Adrenal gland (tissue), 12 donors: ENCODE results near the gene BPIFA3. TPM values are rescaled to one million over a fixed set of nuclear protein-coding genes. Genes with fewer than 3 reads are reported as not detected.
"Not testable (repeated sequence)": the region's sequence is repeated elsewhere in the genome, so short reads cannot be mapped to it uniquely, and the experiment has no call there.

Experiments used
- DNase-seq, 7 donors: peaks; one replicate each; pipeline ENCODE4 v3.0.0-alpha.2; 2019 to 2020
- H3K27ac ChIP-seq, 5 donors: fragments of 200-600 bp; sonication (generic) in 4 of 5; 1 replicate in 3 of 5; 2 replicates in 2 of 5; pipeline versions ENCODE4 v1.5.1 to v1.8.0; 2016 to 2020; ENCODE audit warnings: mild to moderate bottlenecking in 1 of 5
- H3K27me3 ChIP-seq: fragments of 200-600 bp; 2 replicates; pipeline ENCODE4 v1.8.0; 2021
- H3K36me3 ChIP-seq, 2 donors: fragments of 200-600 bp; replicated peaks in 1 of 2; 1 replicate in 1 of 2; 2 replicates in 1 of 2; pipeline versions ENCODE4 v1.5.1 to v1.8.0; 2018 to 2022
- H3K4me1 ChIP-seq, 2 donors: fragments of 200-600 bp; replicated peaks in 1 of 2; 1 replicate in 1 of 2; 2 replicates in 1 of 2; pipeline versions ENCODE4 v1.5.1 to v1.8.0; 2018 to 2021
- H3K4me3 ChIP-seq, 4 donors: fragments of 200-600 bp; sonication (generic) in 3 of 4; one replicate each; pipeline ENCODE4 v1.5.1; 2016 to 2018
- H3K9me3 ChIP-seq, 3 donors: fragments of 200-600 bp; sonication (generic) in 1 of 3; replicated peaks in 1 of 3; 1 replicate in 2 of 3; 2 replicates in 1 of 3; pipeline versions ENCODE4 v1.5.1 to v1.8.0; 2016 to 2021
- CTCF ChIP-seq, 6 experiments: fragments of 450-650 bp in 4 of 6; fragments of 200-600 bp in 2 of 6; sonication (generic) in 1 of 6; IDR thresholded peaks; 1 replicate in 5 of 6; 2 replicates in 1 of 6; pipeline versions ENCODE4 v1.5.1 to v1.8.0; 2016 to 2021; ENCODE audit warnings: antibody characterized with exemption in 6 of 6, mild to moderate bottlenecking in 2 of 6, moderate library complexity in 1 of 6
- POLR2A ChIP-seq, 2 donors: fragments of 450-650 bp; IDR thresholded peaks; one replicate each; pipeline ENCODE4 v1.6.1; 2017; ENCODE audit warnings: antibody characterized with exemption in 2 of 2, mild to moderate bottlenecking in 2 of 2, moderate library complexity in 1 of 2
- WGBS, 4 donors: extraction: QIAGEN DNeasy Blood & Tissue Kit in 2 of 4; methylation state at CpG; one replicate each; pipeline versions ENCODE4 v1.1.5 to v1.1.7; 2013 to 2017; 5-methylcytosine and 5-hydroxymethylcytosine counted together
- intact Hi-C, 2 donors: fragments of 100-400 bp; cut with DNase I; formaldehyde crosslinking; loops; one replicate each; pipeline versions ENCODE4 v1.14.1 to v1.15.0; 2022 to 2023
- polyA plus RNA-seq, 3 donors: library from polyadenylated mRNA; stranded (reverse); fragments of 200-250 nt in 2 of 3; fragments of 350-450 nt in 1 of 3; fragmentation: Illumina TruSeq in 1 of 3; extraction: RNeasy Lipid Tissue Mini Kit (QIAGEN cat#74804) in 1 of 3; gene quantifications; one replicate each; pipeline ENCODE4 v1.2.3, GENCODE V29; 2013 to 2014
- total RNA-seq, 9 donors: library from RNA; depleted of rRNA in 4 of 9; stranded (reverse); fragments of >200 nt in 4 of 9; fragments of 120-200 nt in 1 of 9; fragmentation: NEBNext Ultra II Directional in 1 of 9; extraction: Animal tissue kit (Norgen Biotek cat#: 25700) in 1 of 9; gene quantifications; one replicate each; pipeline versions ENCODE4 v1.1.0 to v1.2.4, GENCODE V29; 2013 to 2023
- donor health status: healthy with polysubstance abuse.
- donor health status: Bipolar disorder and iron deficiency.
- donor health status: DM: yes; HTN: yes; CAD: no.
- donor health status: DM: no; HTN: no; CAD: no.
- donor health status: DM: no; HTN: no; CAD: no.
- donor health status: DM: yes; HTN: yes; CAD: no.

Gene BPIFA3
- total and polyA plus RNA-seq, 12 donors, result not detected

DNA sequence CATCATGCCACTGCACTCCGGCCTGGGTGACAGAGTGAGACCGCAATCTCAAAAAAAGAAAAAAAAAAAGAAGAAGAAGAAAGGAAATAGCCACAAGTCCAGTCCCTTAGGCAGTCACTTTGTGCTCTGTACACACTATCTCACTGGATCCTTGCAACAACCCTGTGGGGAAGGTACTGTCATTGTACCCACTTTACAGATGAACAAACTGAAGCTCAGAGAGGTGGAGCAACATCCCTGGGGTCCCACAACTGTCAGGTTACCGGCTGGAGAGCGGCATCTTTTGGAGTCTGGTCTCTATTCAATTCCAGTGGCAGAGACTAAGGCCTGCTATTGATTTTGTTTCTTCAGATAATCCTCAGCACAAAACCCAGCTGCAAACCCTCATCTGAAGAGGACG is 37.0 kb upstream of the BPIFA3 start:
- 90 to 97% (median 93%) methylated on average over 5 of the region's 5 CpGs for WGBS, 4 donors
- no peaks in the 10 kb centered on the region for H3K9me3 ChIP-seq

GRCh38 chr20:33181482-33182093 is 35.6 kb upstream of the BPIFA3 start:
- WGBS, 4 donors, result 69 to 75% methylated on average over 1 of the region's 1 CpG; no CpG with 5 or more reads in 2 of the 4 donors
- no peak for DNase-seq
- Histone ChIP-seq H3K4me1 (no peaks in the 10 kb centered on the region), H3K27me3 (no peaks in the 10 kb centered on the region), H3K4me3 (no peak overlapping the region), H3K9me3 (no peaks in the 10 kb centered on the region), H3K27ac (no peak overlapping the region), H3K36me3 (no peaks in the 10 kb centered on the region)
- TF ChIP-seq CTCF (IDR thresholded peaks at IDR 0.05) (no peak), POLR2A (IDR thresholded peaks at IDR 0.05) (no peak)
- intact Hi-C loops, result no loop called here

More for the DNA sequence above, 37.0 kb upstream of the BPIFA3 start:
- DNase-seq, result no peak
- intact Hi-C loops, result no loop called here
- no peak for TF ChIP-seq POLR2A (IDR thresholded peaks at IDR 0.05)
- no peak for TF ChIP-seq CTCF (IDR thresholded peaks at IDR 0.05)
- H3K4me1 ChIP-seq, result no peaks in the 10 kb centered on the region
- H3K4me3 ChIP-seq, result no peak overlapping the region
- no peaks in the 10 kb centered on the region for H3K36me3 ChIP-seq
- no peaks in the 10 kb centered on the region for H3K27me3 ChIP-seq
- no peak overlapping the region for H3K27ac ChIP-seq

GRCh38 chr20:33183312-33183711 is 33.8 kb upstream of the BPIFA3 start:
- TF ChIP-seq POLR2A (IDR thresholded peaks at IDR 0.05) (no peak), CTCF (IDR thresholded peaks at IDR 0.05) (no peak)
- Histone ChIP-seq H3K4me3 (no peak overlapping the region), H3K27me3 (no peaks in the 10 kb centered on the region), H3K4me1 (no peaks in the 10 kb centered on the region), H3K27ac (no peak overlapping the region), H3K36me3 (no peaks in the 10 kb centered on the region), H3K9me3 (no peaks in the 10 kb centered on the region)
- intact Hi-C loops, result no loop called here
- 75 to 88% (median 77%) methylated on average over 2 of the region's 2 CpGs for WGBS, 4 donors
- no peak for DNase-seq

DNA sequence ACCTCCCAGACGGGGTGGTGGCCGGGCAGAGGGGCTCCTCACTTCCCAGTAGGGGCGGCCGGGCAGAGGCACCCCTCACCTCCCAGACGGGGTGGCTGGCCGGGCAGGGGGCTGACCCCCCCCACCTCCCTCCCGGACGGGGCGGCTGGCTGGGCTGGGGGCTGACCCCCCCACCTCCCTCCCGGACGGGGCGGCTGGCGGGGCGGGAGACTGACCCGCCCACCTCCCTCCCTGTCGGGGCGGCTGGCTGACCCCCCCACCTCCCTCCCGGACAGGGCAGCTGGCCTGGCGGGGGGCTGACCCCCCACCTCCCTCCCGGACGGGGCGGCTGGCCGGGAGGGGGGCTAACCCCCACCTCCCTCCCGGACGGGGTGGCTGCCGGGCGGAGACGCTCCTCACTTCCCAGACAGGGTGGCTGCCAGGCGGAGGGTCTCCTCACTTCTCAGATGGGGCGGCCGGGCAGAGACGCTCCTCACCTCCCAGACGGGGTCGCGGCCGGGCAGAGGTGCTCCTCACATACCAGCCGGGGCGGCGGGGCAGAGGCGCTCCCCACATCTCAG is 32.0 kb upstream of the BPIFA3 start:
- H3K4me3 ChIP-seq, H3K9me3 ChIP-seq, H3K36me3 ChIP-seq, H3K4me1 ChIP-seq, H3K27me3 ChIP-seq, H3K27ac ChIP-seq, intact Hi-C loops, DNase-seq: not testable (repeated sequence)
- 83 to 94% (median 92%) methylated on average over 2 to 32 of the region's 40 CpGs for WGBS, 4 donors

- WGBS, 4 donors, result 75 to 84% (median 81%) methylated on average over 3 to 4 of the region's 4 CpGs
- TF ChIP-seq POLR2A (IDR thresholded peaks at IDR 0.05) (no peak), CTCF (IDR thresholded peaks at IDR 0.05) (no peak)
- no peaks in the 10 kb centered on the region for H3K9me3 ChIP-seq
- H3K4me3 ChIP-seq, result no peak overlapping the region
- intact Hi-C loops, result no loop called here
- H3K36me3 ChIP-seq, result no peaks in the 10 kb centered on the region
- H3K4me1 ChIP-seq, result no peaks in the 10 kb centered on the region
- no peaks in the 10 kb centered on the region for H3K27me3 ChIP-seq
- H3K27ac ChIP-seq, result no peak overlapping the region
- DNase-seq, result no peak
These were observed 29.7 kb upstream of the BPIFA3 start for GRCh38 chr20:33187491-33187890.
